HepG2 (cell line): ENCODE measurements around the gene PLB1. TPM values are rescaled to one million over a fixed set of nuclear protein-coding genes. Genes with fewer than 3 reads are reported as not detected.

Experiments
- ATAC-seq: fragments of 200-7000 bp; cut with Tn5 transposase; 3 replicates; pipeline ENCODE4 v1.9.1; 2020; ENCODE audit warnings: mild to moderate bottlenecking, moderate library complexity
- BruUV-seq: library from RNA; stranded (reverse); fragments of 400-500 nt; replicated peaks from 2 replicates; lab custom pipeline; 2021; lab: Mats Ljungman, UMichigan
- CTCF ChIA-PET: fragments of 300-600 bp; formaldehyde crosslinking; extraction: SDS; loops from one replicate; lab custom pipeline; 2021; ENCODE audit warnings: low total read pairs, inconsistent platforms, low intra/inter-chr PET ratio; lab: Yijun Ruan, JAX
- POLR2A ChIA-PET: fragments of 350-600 bp; sonication (Branson Sonifier 250); formaldehyde crosslinking; loops from one replicate; lab custom pipeline; 2020; ENCODE audit warnings: antibody characterized with exemption, inconsistent platforms; lab: Yijun Ruan, JAX
- DNase-seq: peaks from one replicate; pipeline ENCODE4 v3.0.0-alpha.2; 2015; ENCODE audit warnings: low spot score
- FAIRE-seq: peaks from 3 replicates; lab custom pipeline; 2011; peaks lifted over from hg19 to GRCh38; lab: Jason Lieb, UNC
- H2AFZ ChIP-seq: one replicate; pipeline ENCODE4 v1.6.1; 2011; ENCODE audit warnings: low read length, inconsistent platforms
- H3K27ac ChIP-seq: fragments of 300-600 bp; 3 replicates; pipeline ENCODE4 v1.8.0; 2011; ENCODE audit warnings: mixed run types, mild to moderate bottlenecking, mixed read lengths, low read length, inconsistent platforms; ENCODE audit not compliant: insufficient read depth; ENCODE audit errors: extremely low read length
- H3K27me3 ChIP-seq, 2 experiments: fragments of 200-600 bp in 1 of 2; 2 replicates in 1 of 2; 3 replicates in 1 of 2; pipeline versions ENCODE4 v1.6.0 to v1.8.0; 2011; ENCODE audit warnings: low read length in 2 of 2, mild to moderate bottlenecking in 2 of 2, moderate library complexity in 2 of 2, inconsistent platforms in 1 of 2; ENCODE audit not compliant: insufficient read depth in 2 of 2, control insufficient read depth in 1 of 2
- H3K36me3 ChIP-seq, 2 experiments: fragments of 200-600 bp in 1 of 2; replicated peaks in 1 of 2; 2 replicates in 1 of 2; 3 replicates in 1 of 2; pipeline versions ENCODE4 v1.5.1 to v1.8.0; 2011; ENCODE audit warnings: low read length in 2 of 2, inconsistent platforms in 1 of 2; ENCODE audit not compliant: insufficient read depth in 2 of 2, control insufficient read depth in 1 of 2
- H3K4me1 ChIP-seq: 2 replicates; pipeline ENCODE4 v1.5.1; 2012; ENCODE audit warnings: low read length, inconsistent platforms; ENCODE audit not compliant: insufficient read depth
- H3K4me2 ChIP-seq: 2 replicates; pipeline ENCODE4 v1.6.0; 2011; ENCODE audit warnings: low read depth, low read length, inconsistent platforms
- H3K4me3 ChIP-seq, 3 experiments: fragments of 200-600 bp in 1 of 3; sonication (generic), shearing (Covaris generic) in 1 of 3; replicated peaks in 1 of 3; 2 replicates each; pipeline ENCODE4 v1.5.1; 2011 to 2016; ENCODE audit warnings: low read length in 3 of 3, inconsistent platforms in 2 of 3, low read depth in 2 of 3, mild to moderate bottlenecking in 2 of 3, control low read depth in 1 of 3, mixed read lengths in 1 of 3; ENCODE audit not compliant: insufficient read depth in 1 of 3
- H3K79me2 ChIP-seq: one replicate; pipeline ENCODE4 v1.6.1; 2011; ENCODE audit warnings: low read length, inconsistent platforms; ENCODE audit not compliant: insufficient read depth
- H3K9ac ChIP-seq: 2 replicates; pipeline ENCODE4 v1.6.0; 2011; ENCODE audit warnings: mild to moderate bottlenecking, low read depth, low read length, inconsistent platforms; ENCODE audit not compliant: insufficient read depth
- H3K9me3 ChIP-seq: 2 replicates; pipeline ENCODE4 v1.5.1; 2012; ENCODE audit warnings: mild to moderate bottlenecking, low read length
- H4K20me1 ChIP-seq: 2 replicates; pipeline ENCODE4 v1.6.0; 2011; ENCODE audit warnings: inconsistent platforms, mild to moderate bottlenecking, low read length, moderate library complexity; ENCODE audit not compliant: insufficient read depth
- AKAP8 ChIP-seq: sonication (generic); formaldehyde crosslinking; IDR thresholded peaks from 2 replicates; pipeline ENCODE4 v1.5.1; 2020; ENCODE audit warnings: mild to moderate bottlenecking, missing genetic modification reagents
- HIC2 ChIP-seq: sonication (generic); formaldehyde crosslinking; IDR thresholded peaks from 2 replicates; pipeline ENCODE4 v1.9.0; 2022; ENCODE audit warnings: low read depth, missing genetic modification reagents
- HINFP ChIP-seq: sonication (generic); formaldehyde crosslinking; IDR thresholded peaks from 2 replicates; pipeline ENCODE4 v1.4.0; 2020; ENCODE audit warnings: low read depth, mild to moderate bottlenecking, missing genetic modification reagents
- HNF1B ChIP-seq: sonication (generic); formaldehyde crosslinking; IDR thresholded peaks from 2 replicates; pipeline ENCODE4 v1.5.1; 2020; ENCODE audit warnings: mild to moderate bottlenecking, moderate library complexity, missing genetic modification reagents
- PAXIP1 ChIP-seq: sonication (generic); formaldehyde crosslinking; conservative IDR thresholded peaks from 2 replicates; pipeline ENCODE4 v1.4.0; 2020; ENCODE audit warnings: mild to moderate bottlenecking, missing genetic modification reagents, moderate library complexity
- PHF5A ChIP-seq: IDR thresholded peaks from one replicate; pipeline ENCODE4 v1.6.1; 2018; ENCODE audit warnings: low read depth, missing genetic modification reagents; ENCODE audit not compliant: unreplicated experiment
- TRAFD1 ChIP-seq: sonication (generic); formaldehyde crosslinking; IDR thresholded peaks from 2 replicates; pipeline ENCODE4 v1.5.1; 2020; ENCODE audit warnings: missing genetic modification reagents, mild to moderate bottlenecking, borderline replicate concordance
- ZFY ChIP-seq: sonication (generic); formaldehyde crosslinking; IDR thresholded peaks from 2 replicates; pipeline ENCODE4 v1.4.0; 2020; ENCODE audit warnings: missing genetic modification reagents
- ZNF496 ChIP-seq: sonication (generic); formaldehyde crosslinking; IDR thresholded peaks from 2 replicates; pipeline ENCODE4 v1.8.1; 2023; ENCODE audit warnings: mild to moderate bottlenecking, moderate library complexity, missing genetic modification reagents; ENCODE audit not compliant: insufficient replicate concordance
- ZNF547 ChIP-seq: sonication (generic); formaldehyde crosslinking; IDR thresholded peaks from 2 replicates; pipeline ENCODE4 v1.5.1; 2020; ENCODE audit warnings: mild to moderate bottlenecking, missing genetic modification reagents
- WGBS: methylation state at CpG from one replicate; pipeline ENCODE4 v1.1.6; 2017; ENCODE audit warnings: low lambda C conversion rate; 5-methylcytosine and 5-hydroxymethylcytosine counted together
- in situ Hi-C: cut with HindIII; loops from 2 replicates; pipeline ENCODE4 v1.10.0; 2017; ENCODE audit warnings: low pct_unique_long_range_greater_than_20kb; ENCODE audit not compliant: extremely low pct_ligation_motif_present
- intact Hi-C: fragments of 100-400 bp; cut with micrococcal nuclease; formaldehyde crosslinking; loops from one replicate; pipeline ENCODE4 v1.10.0; 2022; ENCODE audit not compliant: unreplicated experiment
- polyA plus RNA-seq, 8 experiments: library from polyadenylated mRNA; depleted of rRNA in 3 of 8; stranded (reverse) in 7 of 8; unstranded in 1 of 8; fragments of >200 nt; fragmentation: Illumina TruSeq in 4 of 8; extraction: Trizol in 4 of 8; gene quantifications; 2 replicates each; pipeline versions ENCODE4 v1.2.1 to v1.2.3, GENCODE V29; 2011 to 2016; ENCODE audit warnings: low read depth in 4 of 8, missing spikeins in 1 of 8, mixed read lengths in 1 of 8; ENCODE audit not compliant: insufficient read depth in 1 of 8
- total RNA-seq, 5 experiments: library from RNA; depleted of rRNA; stranded (reverse); fragments of >200 nt; fragmentation: Illumina TruSeq; extraction: Trizol; gene quantifications; 2 replicates each; pipeline ENCODE4 v1.2.3, GENCODE V29; 2016; ENCODE audit warnings: low read depth in 1 of 5

Gene PLB1
- total and polyA plus RNA-seq, 2 of the 13 experiments (the other 11 are each of a cell fraction or from before 2014, with no cell fraction given) = 0.20 to 1.8 TPM

GRCh38 chr2:28462122-28462521, 33.7 kb upstream of the PLB1 start (continued):
- no peak for TF ChIP-seq HNF1B (CRISPR knock-in tag)

GRCh38 chr2:28463211-28463816, 32.5 kb upstream of the PLB1 start:
- 34% methylated on average over 6 of the region's 6 CpGs for WGBS
- H3K79me2 ChIP-seq = no peaks in the 10 kb centered on the region
- BruUV-seq = no TSS peak
- POLR2A ChIA-PET = no interaction called here
- no peaks in the 10 kb centered on the region for H4K20me1 ChIP-seq
- intact Hi-C loops (no loop called here), in situ Hi-C loops (no loop called here)
- CTCF ChIA-PET = no interaction called here
- no peaks in the 10 kb centered on the region for H3K36me3 ChIP-seq
- no peak overlapping the region for H3K4me2 ChIP-seq
- H3K4me3 ChIP-seq = no peak overlapping the region
- no peak overlapping the region for H3K27ac ChIP-seq
- H3K9ac ChIP-seq = no peak overlapping the region
- no peaks in the 10 kb centered on the region for H3K9me3 ChIP-seq
- ATAC-seq (no peak), DNase-seq (no peak), FAIRE-seq (no peak)
- H3K27me3 ChIP-seq = peaks cover 0 to 8% of the 10 kb centered on the region in 2 experiments; a peak in 2 of 5 replicates
- H3K4me1 ChIP-seq = 0 out of 2 replicates have a peak, but pooled peaks cover 5% of the 10 kb centered on the region
- no peak overlapping the region for H2AFZ ChIP-seq
- no peak for TF ChIP-seq ZNF547 (CRISPR knock-in tag)
- TF ChIP-seq HIC2 (CRISPR knock-in tag) = no peak
- no peak for TF ChIP-seq AKAP8 (CRISPR knock-in tag)
- TF ChIP-seq ZNF496 (CRISPR knock-in tag) = no peak
- no peak for TF ChIP-seq PHF5A
- TF ChIP-seq TRAFD1 (CRISPR knock-in tag) = no peak
- TF ChIP-seq HINFP = no peak
- TF ChIP-seq PAXIP1 (CRISPR knock-in tag) = no peak
- TF ChIP-seq ZFY = no peak
